ENCODE measurements around the gene PSMG2.

The PSMG2 gene

DNA sequence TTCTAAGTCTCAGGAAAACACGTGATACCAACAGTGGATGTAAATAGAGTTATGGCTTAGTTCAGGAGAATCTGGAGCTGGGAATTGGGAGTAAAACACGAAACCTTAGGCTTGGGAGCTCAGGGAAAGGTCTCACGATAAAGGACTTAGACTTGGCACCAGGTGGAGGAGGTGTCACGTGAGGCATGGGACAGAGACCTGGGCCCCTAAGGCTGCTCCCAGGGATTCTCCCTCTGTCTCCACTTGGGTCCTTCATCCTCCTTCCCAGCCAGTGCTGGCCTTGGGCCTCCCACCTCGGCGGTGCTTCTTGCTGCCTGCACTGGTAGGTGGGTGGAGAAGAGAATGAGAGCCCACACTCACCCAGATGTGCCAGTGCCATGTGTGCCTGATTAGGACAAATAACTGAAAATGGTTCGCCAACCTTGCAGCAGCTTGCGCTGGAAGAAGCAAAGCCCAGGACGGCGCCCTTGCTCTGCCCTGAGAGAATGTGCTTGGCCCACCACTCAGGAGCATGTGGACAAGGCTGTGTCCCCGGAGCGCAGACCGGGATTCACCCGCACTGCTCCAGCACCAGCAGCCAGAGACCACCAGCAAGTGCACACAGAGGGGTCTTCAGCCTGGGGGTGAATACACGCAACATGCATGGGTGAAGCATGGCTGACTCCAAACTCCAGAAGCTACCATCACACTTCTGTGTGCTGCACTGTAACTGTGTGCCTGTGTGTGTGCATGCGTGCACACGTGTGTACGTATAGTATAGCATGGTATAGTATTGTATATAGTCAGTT lies 48.1 kb downstream of the PSMG2 start:
- H2AFZ ChIP-seq (ENCODE audit: low read depth, low read length), result peak overlapping the region; percentile 56
- peak overlapping the region in 1 of 2 experiments; percentile 17; a peak in 1 of 4 replicates for H3K4me3 ChIP-seq (ENCODE audit: low read depth in 1 of 2, low read length in 2 of 2)
- peaks cover 90% of the 10 kb centered on the region for H3K4me1 ChIP-seq (ENCODE audit: insufficient read depth, low read length)
- peak overlapping the region; percentile 99 for H3K27ac ChIP-seq (ENCODE audit: low read length)
- H3K9me3 ChIP-seq (ENCODE audit: insufficient read depth, low read length, severe bottlenecking), result no peaks in the 10 kb centered on the region
- peaks cover 77% of the 10 kb centered on the region for H3K36me3 ChIP-seq (ENCODE audit: insufficient read depth, low read length)
- ATAC-seq (ENCODE audit: insufficient read depth, low read depth), result peak; percentile 36
- H3K4me2 ChIP-seq (ENCODE audit: insufficient read depth, low read length), result peak overlapping the region; percentile 53
- DNase-seq, result peak; percentile 63
- H4K20me1 ChIP-seq (ENCODE audit: insufficient read depth, low read length), result no peaks in the 10 kb centered on the region
- no peaks in the 10 kb centered on the region for H3K27me3 ChIP-seq (ENCODE audit: insufficient read depth, low read length, poor library complexity)
- H3K9ac ChIP-seq (ENCODE audit: low read depth, low read length), result peak overlapping the region; percentile 66
- no peak for TF ChIP-seq EZH2 (IDR thresholded peaks at IDR 0.05; ENCODE audit: borderline replicate concordance, low read depth, low read length, severe bottlenecking)
- TF ChIP-seq, protein P1, sequence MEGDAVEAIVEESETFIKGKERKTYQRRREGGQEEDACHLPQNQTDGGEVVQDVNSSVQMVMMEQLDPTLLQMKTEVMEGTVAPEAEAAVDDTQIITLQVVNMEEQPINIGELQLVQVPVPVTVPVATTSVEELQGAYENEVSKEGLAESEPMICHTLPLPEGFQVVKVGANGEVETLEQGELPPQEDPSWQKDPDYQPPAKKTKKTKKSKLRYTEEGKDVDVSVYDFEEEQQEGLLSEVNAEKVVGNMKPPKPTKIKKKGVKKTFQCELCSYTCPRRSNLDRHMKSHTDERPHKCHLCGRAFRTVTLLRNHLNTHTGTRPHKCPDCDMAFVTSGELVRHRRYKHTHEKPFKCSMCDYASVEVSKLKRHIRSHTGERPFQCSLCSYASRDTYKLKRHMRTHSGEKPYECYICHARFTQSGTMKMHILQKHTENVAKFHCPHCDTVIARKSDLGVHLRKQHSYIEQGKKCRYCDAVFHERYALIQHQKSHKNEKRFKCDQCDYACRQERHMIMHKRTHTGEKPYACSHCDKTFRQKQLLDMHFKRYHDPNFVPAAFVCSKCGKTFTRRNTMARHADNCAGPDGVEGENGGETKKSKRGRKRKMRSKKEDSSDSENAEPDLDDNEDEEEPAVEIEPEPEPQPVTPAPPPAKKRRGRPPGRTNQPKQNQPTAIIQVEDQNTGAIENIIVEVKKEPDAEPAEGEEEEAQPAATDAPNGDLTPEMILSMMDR (IDR thresholded peaks at IDR 0.05; ENCODE audit: borderline replicate concordance, extremely low read depth, low read length, poor library complexity, severe bottlenecking), result no peak
- H3K79me2 ChIP-seq (ENCODE audit: insufficient read depth, low read length), result peaks cover 61% of the 10 kb centered on the region

DNA sequence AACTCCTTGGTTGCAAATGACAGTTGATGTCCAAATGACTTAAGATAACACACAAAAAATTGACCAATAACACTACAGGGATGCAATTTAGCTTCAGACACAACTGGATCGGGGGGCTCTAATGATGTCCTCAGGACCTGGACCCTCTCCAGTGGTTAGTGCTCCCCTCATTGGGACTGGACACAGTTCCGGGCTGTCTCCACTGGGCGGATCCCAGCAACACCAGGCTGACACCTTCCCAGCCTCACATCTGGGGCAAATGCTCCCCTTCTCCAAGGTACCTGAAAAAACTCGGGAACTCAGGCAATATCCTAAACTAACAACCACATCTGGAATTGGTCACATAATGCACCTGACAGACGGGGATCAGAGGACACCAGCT lies 48.7 kb downstream of the PSMG2 start:
- peak overlapping the region in 1 of 2 experiments; percentile 17; a peak in 1 of 4 replicates for H3K4me3 ChIP-seq (ENCODE audit: low read depth in 1 of 2, low read length in 2 of 2)
- peak overlapping the region; percentile 66 for H3K9ac ChIP-seq (ENCODE audit: low read depth, low read length)
- H3K4me2 ChIP-seq (ENCODE audit: insufficient read depth, low read length), result peak overlapping the region; percentile 53
- no peak overlapping the region for H2AFZ ChIP-seq (ENCODE audit: low read depth, low read length)
- ATAC-seq (ENCODE audit: insufficient read depth, low read depth) (no peak), DNase-seq (no peak)
- H3K36me3 ChIP-seq (ENCODE audit: insufficient read depth, low read length), result peaks cover 76% of the 10 kb centered on the region
- peaks cover 67% of the 10 kb centered on the region for H3K79me2 ChIP-seq (ENCODE audit: insufficient read depth, low read length)
- no peaks in the 10 kb centered on the region for H3K27me3 ChIP-seq (ENCODE audit: insufficient read depth, low read length, poor library complexity)
- no peaks in the 10 kb centered on the region for H3K9me3 ChIP-seq (ENCODE audit: insufficient read depth, low read length, severe bottlenecking)
- H4K20me1 ChIP-seq (ENCODE audit: insufficient read depth, low read length), result no peaks in the 10 kb centered on the region
- peak overlapping the region; percentile 99 for H3K27ac ChIP-seq (ENCODE audit: low read length)
- peaks cover 88% of the 10 kb centered on the region for H3K4me1 ChIP-seq (ENCODE audit: insufficient read depth, low read length)
- no peak for TF ChIP-seq EZH2 (IDR thresholded peaks at IDR 0.05; ENCODE audit: borderline replicate concordance, low read depth, low read length, severe bottlenecking)
- TF ChIP-seq, protein P1 (IDR thresholded peaks at IDR 0.05; ENCODE audit: borderline replicate concordance, extremely low read depth, low read length, poor library complexity, severe bottlenecking), result no peak

DNA sequence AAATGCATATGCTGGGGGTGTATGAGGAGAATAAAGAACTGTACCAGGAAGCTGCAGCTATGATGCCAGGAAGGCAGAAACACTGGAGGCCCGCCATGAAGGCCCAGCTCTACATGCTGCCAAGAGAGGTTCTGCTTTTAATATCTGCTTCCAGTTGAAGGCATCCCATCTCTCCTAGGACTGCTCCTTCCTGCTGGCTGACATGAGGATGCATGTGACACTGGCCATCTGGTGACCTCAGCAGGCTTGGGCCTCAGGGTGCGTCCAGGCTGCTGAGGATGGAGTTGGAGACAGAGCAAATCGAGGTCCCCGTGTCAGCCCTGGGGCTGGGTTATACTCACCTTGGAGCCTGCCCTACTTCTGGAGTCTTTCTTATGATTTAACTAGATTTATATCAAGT lies 49.0 kb downstream of the PSMG2 start:
- Histone ChIP-seq H3K27me3 (ENCODE audit: insufficient read depth, low read length, poor library complexity) (no peaks in the 10 kb centered on the region), H3K4me1 (ENCODE audit: insufficient read depth, low read length) (peaks cover 92% of the 10 kb centered on the region), H3K9ac (ENCODE audit: low read depth, low read length) (peak overlapping the region; percentile 66), H3K9me3 (ENCODE audit: insufficient read depth, low read length, severe bottlenecking) (no peaks in the 10 kb centered on the region), H4K20me1 (ENCODE audit: insufficient read depth, low read length) (no peaks in the 10 kb centered on the region), H3K4me3 (ENCODE audit: low read depth in 1 of 2, low read length in 2 of 2) (peak overlapping the region in 1 of 2 experiments; percentile 16; a peak in 1 of 4 replicates), H3K27ac (ENCODE audit: low read length) (peak overlapping the region; percentile 99), H2AFZ (ENCODE audit: low read depth, low read length) (no peak overlapping the region), H3K79me2 (ENCODE audit: insufficient read depth, low read length) (peaks cover 71% of the 10 kb centered on the region), H3K4me2 (ENCODE audit: insufficient read depth, low read length) (peak overlapping the region; percentile 53), H3K36me3 (ENCODE audit: insufficient read depth, low read length) (peaks cover 78% of the 10 kb centered on the region)
- peak; percentile 35 for DNase-seq
- TF ChIP-seq, protein P1 (IDR thresholded peaks at IDR 0.05; ENCODE audit: borderline replicate concordance, extremely low read depth, low read length, poor library complexity, severe bottlenecking), result no peak
- TF ChIP-seq EZH2 (IDR thresholded peaks at IDR 0.05; ENCODE audit: borderline replicate concordance, low read depth, low read length, severe bottlenecking), result no peak
- ATAC-seq (ENCODE audit: insufficient read depth, low read depth), result no peak

Data from DND-41 (cell line).